ENCODE results near the gene MTHFD2. TPM values are rescaled to one million over a fixed set of nuclear protein-coding genes. Genes with fewer than 3 reads are reported as not detected.
"Not testable (repeated sequence)": the region's sequence is repeated elsewhere in the genome, so short reads cannot be mapped to it uniquely, and the experiment has no call there.

MTHFD2 gene
- 77.6 TPM for total RNA-seq

DNA sequence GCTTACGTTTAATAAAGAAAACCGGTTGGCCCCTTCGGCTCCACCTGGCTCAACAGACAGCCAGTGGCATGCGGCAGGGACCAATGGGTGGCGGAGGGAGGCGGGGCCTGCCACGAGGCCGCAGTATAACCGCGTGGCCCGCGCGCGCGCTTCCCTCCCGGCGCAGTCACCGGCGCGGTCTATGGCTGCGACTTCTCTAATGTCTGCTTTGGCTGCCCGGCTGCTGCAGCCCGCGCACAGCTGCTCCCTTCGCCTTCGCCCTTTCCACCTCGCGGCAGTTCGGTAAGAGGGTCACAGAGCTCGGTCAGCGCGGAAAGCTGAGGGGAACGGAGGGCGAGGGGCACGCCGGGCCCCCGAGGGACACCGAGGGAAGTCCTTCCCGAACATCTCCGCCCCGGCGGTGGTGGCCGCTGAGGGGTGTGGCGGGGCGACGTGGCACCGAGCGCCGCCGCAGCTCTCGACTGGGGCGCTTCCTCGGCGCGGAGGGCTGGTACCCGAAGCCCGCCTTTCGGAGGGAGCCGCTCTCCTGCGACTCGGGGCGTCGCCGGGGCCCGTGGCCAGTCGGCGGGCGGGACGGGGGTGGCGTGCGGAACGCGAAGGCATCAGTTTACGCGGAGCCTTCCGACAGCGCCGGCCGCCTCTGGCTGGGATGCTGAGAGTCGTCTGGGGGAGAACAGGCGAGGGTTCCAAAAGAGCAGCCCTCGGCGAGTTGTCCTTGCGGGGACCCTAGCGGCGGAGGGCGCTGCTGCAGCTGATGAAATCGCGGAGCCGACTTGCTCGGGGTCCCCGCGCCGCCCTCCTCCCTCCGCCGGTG lies at the start of gene MTHFD2:
TSS of gene MTHFD2 (plus strand) at position 155 of the 814 bp plus-strand sequence. CDS start at position 182, 27 bp downstream.
- ATAC-seq, result peak; percentile 99

GRCh38 chr2:74149247-74149525 lies 49.2 kb upstream of the MTHFD2 start:
- no peak for ATAC-seq

GRCh38 chr2:74149570-74150319 lies 48.7 kb upstream of the MTHFD2 start:
- ATAC-seq, result no peak

GRCh38 chr2:74152954-74153353 lies 45.5 kb upstream of the MTHFD2 start:
- no peak for ATAC-seq

DNA sequence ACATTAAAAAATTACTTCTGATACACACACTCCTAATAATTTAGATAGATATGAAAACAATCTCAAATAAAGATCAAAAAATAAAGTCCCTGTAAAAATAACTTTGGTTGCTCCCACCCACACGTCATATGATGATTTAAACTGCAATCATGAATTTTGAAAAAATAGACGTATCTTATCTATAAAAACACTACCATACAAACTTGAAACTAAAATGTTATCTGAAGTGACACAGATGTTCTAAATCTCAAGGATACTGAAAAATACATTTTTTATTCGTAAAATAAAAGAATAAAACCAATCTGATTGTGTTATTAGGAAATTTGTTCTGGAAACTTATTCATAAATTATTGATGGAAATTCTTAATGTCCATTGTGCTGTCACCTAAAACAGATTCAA lies 42.6 kb upstream of the MTHFD2 start:
- no peak for ATAC-seq

DNA sequence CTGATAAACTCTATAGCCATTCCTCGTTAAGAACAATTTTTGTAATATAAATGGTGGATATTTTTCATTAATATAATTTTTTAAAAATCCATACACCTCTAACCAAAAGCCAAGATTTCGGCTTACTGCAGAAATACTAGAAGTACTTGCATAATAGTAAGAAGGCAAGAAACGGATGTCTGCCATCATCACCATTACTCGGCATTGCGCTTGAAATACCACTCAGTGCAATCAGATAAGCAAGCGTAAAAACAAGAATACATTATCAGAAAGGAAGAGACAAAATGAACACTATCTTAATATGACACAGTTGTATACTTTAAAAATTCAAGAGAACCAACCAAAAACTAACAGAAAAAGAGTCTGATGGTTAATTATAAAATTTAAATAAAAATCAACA lies 35.5 kb upstream of the MTHFD2 start:
- ATAC-seq, result no peak

GRCh38 chr2:74164761-74165160 lies 33.7 kb upstream of the MTHFD2 start:
- no peak for ATAC-seq

DNA sequence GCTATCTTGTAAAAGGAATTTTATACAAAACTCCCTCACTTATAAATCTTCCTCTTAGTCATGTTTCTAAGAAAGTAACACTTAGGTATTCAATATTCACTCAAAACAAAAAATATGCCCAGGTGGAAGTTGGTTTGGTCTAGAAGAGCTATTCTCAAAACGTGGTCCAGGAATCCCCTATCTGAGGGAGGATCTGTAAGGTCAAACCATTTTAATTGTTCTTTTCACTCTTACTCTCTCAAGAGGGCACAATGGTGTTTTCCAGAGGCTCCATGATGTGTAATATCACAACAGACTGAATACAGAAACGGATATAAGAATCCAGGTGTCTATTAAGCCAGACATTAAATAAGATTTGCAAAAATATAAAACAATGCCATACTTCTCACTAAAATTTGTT lies 29.7 kb upstream of the MTHFD2 start:
- ATAC-seq, result no peak

GRCh38 chr2:74174909-74175308 lies 23.5 kb upstream of the MTHFD2 start:
- no peak for ATAC-seq

DNA sequence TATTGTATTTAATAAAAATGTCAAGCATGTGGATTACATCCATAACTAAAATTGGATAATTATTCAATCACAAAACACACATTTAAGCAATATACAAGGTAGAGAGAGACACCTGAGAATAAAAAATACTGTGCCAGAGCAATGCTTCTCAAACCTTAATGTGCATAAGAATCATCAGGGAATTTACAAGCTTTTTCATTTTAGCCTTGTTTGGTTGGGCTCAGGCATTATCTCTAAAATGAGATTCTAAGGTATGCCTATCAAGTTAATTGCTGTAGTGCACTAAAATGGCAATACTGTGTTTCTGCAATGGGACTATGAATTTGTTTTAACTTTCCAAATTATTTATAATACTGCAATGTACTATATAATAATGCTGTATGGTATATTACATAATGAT lies 20.7 kb upstream of the MTHFD2 start:
- no peak for ATAC-seq

GRCh38 chr2:74178211-74179062 lies 20.0 kb upstream of the MTHFD2 start, which contains the start of gene MOB1A:
TSS of gene MOB1A (minus strand) at chr2:74178879. CDS start at chr2:74178674, 205 bp downstream.
- peak; percentile 98 for ATAC-seq

DNA sequence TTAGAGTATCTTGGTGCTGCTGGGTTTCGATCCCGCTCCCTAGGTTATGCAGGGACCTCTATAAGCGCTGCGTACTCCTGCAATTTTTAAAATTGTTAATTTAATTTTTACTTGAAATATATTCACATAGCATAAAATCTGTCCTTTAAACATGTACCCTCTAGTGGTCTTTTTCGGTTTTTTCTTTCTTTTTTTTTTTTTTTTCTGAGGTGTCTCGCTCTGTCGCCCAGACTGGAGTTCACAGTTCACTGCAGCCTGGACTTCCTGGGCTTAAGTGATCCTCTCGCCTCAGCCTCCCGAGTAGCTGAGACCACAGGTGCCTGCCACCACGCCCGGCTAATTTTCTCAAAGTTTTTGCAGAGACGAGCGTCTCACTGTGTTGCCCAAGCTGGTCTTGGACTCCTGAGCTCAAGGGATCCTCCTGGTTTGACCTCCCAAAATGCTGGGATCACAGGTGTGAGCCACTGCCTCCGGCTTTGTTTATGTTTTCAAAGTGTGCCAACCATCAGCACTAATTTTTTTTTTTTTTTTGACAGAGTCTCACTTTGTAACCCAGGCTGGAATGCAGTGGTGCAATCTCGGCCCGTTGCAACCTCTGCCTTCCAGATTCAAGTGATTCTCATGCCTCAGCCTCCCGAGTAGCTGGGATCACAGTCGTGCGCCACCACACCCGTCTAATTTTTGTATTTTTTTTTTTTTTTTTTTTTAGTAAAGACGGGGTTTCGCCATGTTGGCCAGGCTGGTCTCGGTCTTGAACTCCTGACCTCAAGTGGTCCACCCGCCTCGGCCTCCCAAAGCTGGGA lies 19.2 kb upstream of the MTHFD2 start:
- ATAC-seq, result no peak

DNA sequence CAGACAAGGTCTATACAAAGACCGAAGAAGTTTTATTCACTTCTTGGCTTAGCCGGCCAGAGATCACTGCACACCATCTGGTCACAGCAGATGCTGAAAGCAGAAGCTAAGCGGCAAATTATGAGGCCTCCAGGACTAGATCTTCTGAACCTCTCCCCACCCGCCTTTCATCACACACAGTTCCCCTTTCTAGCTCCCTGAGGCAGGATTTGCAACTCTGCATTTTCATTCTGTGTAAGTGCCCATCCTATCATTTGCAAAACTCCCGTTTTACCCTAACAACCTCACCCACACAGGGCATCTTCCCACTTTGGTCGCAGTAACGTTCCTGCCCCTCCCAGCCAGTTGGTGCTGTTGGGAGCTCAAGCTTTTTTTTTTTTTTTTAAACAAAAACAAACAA lies 16.7 kb upstream of the MTHFD2 start:
- peak; percentile 5 for ATAC-seq

DNA sequence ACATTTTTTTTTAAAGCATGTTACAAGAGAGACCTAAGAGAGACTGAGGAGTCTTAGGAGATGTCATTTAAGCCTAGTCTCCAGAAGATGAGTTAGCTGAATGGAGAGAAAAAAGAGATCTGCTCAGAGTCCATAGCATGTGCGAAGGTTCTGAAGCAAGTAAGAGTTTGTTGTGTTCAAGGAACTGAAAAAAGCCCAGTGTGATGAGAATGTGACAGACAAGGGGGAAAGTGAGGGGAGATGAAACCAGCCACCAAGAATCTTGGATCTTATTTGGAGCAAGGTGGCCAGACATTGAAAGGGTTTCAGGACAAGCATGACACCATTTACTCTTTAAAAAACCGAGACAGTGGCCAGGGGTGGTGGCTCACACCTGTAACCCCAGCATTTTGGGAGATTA lies 14.5 kb upstream of the MTHFD2 start:
- no peak for ATAC-seq

DNA sequence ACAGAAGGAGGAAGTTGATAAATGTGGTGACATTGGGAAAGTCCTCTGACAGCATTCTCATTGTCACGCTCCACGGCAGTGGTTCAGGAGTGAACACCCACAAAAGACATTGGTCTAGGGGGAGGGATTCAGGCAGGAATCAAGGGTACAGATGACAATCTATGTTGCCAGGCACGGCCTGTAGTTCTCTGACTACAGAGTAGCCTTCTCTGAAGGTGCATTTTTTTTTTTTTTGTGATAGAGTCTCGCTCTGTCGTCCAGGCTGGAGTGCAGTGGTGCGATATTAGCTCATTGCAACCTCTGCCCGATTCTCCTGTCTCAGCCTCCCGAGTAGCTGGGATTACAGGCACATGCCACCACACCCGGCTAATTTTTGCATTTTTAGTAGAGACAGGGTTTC lies 12.4 kb upstream of the MTHFD2 start:
- ATAC-seq, result peak; percentile 51

- ATAC-seq, result not testable (repeated sequence)
Measured at GRCh38 chr2:74186706-74187105, 11.7 kb upstream of the MTHFD2 start.

GRCh38 chr2:74188018-74188601 lies 10.3 kb upstream of the MTHFD2 start:
- peak; percentile 96 for ATAC-seq

GRCh38 chr2:74188696-74189095 lies 9.7 kb upstream of the MTHFD2 start:
- no peak for ATAC-seq

DNA sequence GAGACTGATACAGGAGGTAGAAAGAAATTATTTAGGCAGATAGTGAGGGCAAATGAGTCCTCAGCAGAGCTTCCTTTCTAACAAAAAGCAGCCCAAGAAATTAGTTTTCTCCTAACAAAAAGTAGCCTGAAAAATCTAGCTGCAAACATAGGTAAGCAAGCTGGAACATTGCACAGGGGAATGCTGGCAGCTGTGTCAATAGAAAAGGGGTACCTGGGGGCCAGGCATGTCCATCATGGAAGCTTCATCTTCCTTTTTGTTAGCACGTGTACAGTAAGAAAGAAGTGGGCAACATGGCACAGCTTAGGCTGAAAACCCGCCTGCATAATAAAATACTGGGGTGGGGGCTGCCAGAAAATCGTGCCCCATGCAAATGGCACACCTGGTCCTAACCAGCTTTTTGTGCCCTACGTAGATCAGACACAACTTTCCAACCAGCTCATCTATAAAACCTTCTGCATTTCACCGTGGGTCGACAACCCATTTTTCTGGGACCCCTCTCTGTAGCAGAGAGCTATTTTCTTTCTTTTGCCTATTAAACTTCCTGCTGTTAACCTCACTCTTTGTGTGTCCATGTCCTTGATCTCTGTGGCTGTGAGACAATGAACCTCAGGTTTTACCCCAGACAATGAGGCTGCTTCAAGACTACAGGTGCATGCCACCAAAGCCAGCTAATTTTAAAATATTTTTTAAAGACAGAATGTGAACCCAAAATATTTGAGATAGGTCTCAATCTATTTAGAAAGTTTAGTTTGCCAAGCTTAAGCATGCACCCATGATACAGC lies 6.6 kb upstream of the MTHFD2 start:
- no peak for ATAC-seq

- no peak for ATAC-seq
Measured at GRCh38 chr2:74194799-74195198, 3.6 kb upstream of the MTHFD2 start.

DNA sequence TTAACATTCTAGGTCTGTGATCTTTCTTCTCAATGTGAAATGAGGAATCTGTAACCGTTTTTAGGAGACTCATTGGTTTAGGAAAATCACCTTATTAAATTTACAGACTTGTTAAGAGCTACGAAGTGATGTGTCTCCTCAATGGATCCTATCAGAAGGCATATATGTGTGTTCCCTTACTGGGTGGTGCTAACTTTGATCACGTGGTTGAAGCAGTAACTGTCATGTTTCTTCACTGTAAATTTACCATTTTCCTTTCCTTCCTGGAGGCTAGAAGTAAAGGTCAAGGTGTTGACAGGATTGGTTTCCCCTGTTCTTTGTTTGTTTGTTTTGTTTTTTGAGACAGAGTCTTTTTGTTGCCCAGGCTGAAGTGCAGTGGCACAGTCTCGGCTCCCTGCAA lies 1.4 kb upstream of the MTHFD2 start:
- ATAC-seq, result no peak
